Hypothalamus (tissue), 51 donors: ENCODE measurements around the gene TIMM9.
"Not testable (repeated sequence)": the region's sequence is repeated elsewhere in the genome, so short reads cannot be mapped to it uniquely, and the experiment has no call there.

Experiments used
- DNase-seq, 51 donors: peaks; one replicate each; lab custom pipeline; 2025; lab: John Stamatoyannopoulos, UW

TIMM9 gene

GRCh38 chr14:58427281-58428117, at the start of gene TIMM9, which contains the start of gene KIAA0586:
Gene TIMM9, minus strand, starts transcription at chr14:58427531. Its CDS starts 15,586 bp downstream, at chr14:58411945.
Gene KIAA0586, plus strand, starts transcription at chr14:58427719. Its CDS starts 546 bp downstream, at chr14:58428265.
- peak; percentile 42 to 97 (median 84) for DNase-seq

- no peak for DNase-seq
Measured at GRCh38 chr14:58476320-58476719, 49.0 kb upstream of the TIMM9 start.

GRCh38 chr14:58469309-58469708, 42.0 kb upstream of the TIMM9 start:
- no peak for DNase-seq

- DNase-seq = no peak
Measured at GRCh38 chr14:58467575-58467974, 40.2 kb upstream of the TIMM9 start.

GRCh38 chr14:58466459-58466858, 39.1 kb upstream of the TIMM9 start:
- no peak for DNase-seq

- DNase-seq = no peak
Measured at GRCh38 chr14:58465421-58465820, 38.1 kb upstream of the TIMM9 start.

GRCh38 chr14:58464652-58465051, 37.3 kb upstream of the TIMM9 start:
- DNase-seq = no peak

GRCh38 chr14:58463147-58463546, 35.8 kb upstream of the TIMM9 start:
- no peak for DNase-seq

GRCh38 chr14:58460772-58461171, 33.4 kb upstream of the TIMM9 start:
- DNase-seq = no peak

- DNase-seq = no peak
Measured at GRCh38 chr14:58455593-58456265, 28.4 kb upstream of the TIMM9 start.

GRCh38 chr14:58444627-58445026, 17.3 kb upstream of the TIMM9 start:
- DNase-seq = no peak

GRCh38 chr14:58439476-58439875, 12.1 kb upstream of the TIMM9 start:
- no peak for DNase-seq

- DNase-seq = no peak
Measured at GRCh38 chr14:58430156-58430555, 2.8 kb upstream of the TIMM9 start.

- DNase-seq = peak in 2 of 51 donors; percentile 17 to 60
Measured at GRCh38 chr14:58428118-58428683, 870 bp upstream of the TIMM9 start.

- peak in 49 of 51 donors; percentile 10 to 96 (median 42) for DNase-seq
Measured at GRCh38 chr14:58426670-58427280, 556 bp downstream of the TIMM9 start.

- not testable (repeated sequence) for DNase-seq
Measured at GRCh38 chr14:58416934-58417333, 10.4 kb downstream of the TIMM9 start.

GRCh38 chr14:58415636-58416547, 11.4 kb downstream of the TIMM9 start:
- DNase-seq = no peak

GRCh38 chr14:58414845-58415244, 12.5 kb downstream of the TIMM9 start:
- no peak for DNase-seq

- peak in 4 of 51 donors; percentile 11 to 62 (median 42) for DNase-seq
Measured at GRCh38 chr14:58408681-58409215, 18.6 kb downstream of the TIMM9 start.

- DNase-seq = no peak
Measured at GRCh38 chr14:58401587-58401986, 25.7 kb downstream of the TIMM9 start.
